AG08396 (cell line): ENCODE results near the gene CIBAR2.

Source experiments
- DNase-seq: peaks from one replicate; pipeline ENCODE4 v3.0.0; 2012; ENCODE audit warnings: low spot score, mixed read lengths

CIBAR2 gene

GRCh38 chr16:85144026-85144915 is 32.0 kb upstream of the CIBAR2 start:
- DNase-seq = no peak

- no peak for DNase-seq
Measured at GRCh38 chr16:85142771-85143211, 30.5 kb upstream of the CIBAR2 start.

- no peak for DNase-seq
Measured at GRCh38 chr16:85142129-85142513, 29.8 kb upstream of the CIBAR2 start.

GRCh38 chr16:85141491-85142128 is 29.3 kb upstream of the CIBAR2 start:
- no peak for DNase-seq

GRCh38 chr16:85140455-85141012 is 28.3 kb upstream of the CIBAR2 start:
- DNase-seq = no peak

GRCh38 chr16:85139881-85140339 is 27.6 kb upstream of the CIBAR2 start:
- no peak for DNase-seq

- DNase-seq = no peak
Measured at GRCh38 chr16:85138825-85139627, 26.8 kb upstream of the CIBAR2 start.

- DNase-seq = no peak
Measured at GRCh38 chr16:85138073-85138824, 26.0 kb upstream of the CIBAR2 start.

- DNase-seq = peak; percentile 93
Measured at GRCh38 chr16:85137323-85138072, 25.2 kb upstream of the CIBAR2 start.

GRCh38 chr16:85136702-85137322 is 24.5 kb upstream of the CIBAR2 start:
- peak; percentile 60 for DNase-seq

DNA sequence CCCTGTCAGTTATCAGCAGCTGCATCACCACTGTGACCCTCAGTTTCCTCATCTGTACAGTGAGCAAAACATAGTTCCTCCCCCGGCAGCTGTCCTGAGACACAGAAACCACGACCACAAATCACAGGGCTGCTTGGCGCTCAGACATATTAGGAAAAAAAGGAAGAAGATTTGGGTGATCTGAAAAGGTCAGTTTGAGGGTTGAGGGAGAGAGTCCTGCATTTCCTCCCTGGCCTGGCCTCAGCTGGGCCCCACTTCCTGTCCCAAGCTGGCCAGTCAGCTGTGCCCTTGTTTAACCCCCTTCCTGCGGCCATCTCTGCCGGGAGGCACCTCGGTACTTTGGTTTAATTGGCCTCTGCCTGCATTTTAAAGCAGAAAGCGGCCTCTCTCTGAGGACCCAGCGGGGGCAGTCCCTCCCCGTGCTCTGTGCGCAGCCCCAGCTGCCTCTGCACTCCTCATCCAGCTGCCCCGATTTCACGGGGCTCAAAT is 24.0 kb upstream of the CIBAR2 start:
- no peak for DNase-seq

DNA sequence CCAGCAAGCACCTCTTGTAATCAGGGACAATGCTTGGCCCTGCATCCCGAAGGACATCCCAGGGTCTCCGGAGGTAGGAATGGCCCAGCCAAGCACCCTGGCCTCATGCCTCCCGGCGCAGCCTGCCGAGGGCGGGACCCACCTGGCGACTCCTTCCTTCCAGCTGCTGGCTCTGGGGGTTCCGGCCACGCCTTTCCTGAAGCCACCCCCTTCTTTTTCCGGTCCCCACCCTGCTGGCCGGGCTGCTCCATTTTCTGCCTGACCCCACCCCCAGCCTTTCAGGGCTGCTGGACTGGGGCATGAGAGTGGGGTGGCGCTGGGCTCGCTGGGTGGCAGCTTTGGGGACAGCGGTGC is 22.5 kb upstream of the CIBAR2 start:
- DNase-seq = no peak

DNA sequence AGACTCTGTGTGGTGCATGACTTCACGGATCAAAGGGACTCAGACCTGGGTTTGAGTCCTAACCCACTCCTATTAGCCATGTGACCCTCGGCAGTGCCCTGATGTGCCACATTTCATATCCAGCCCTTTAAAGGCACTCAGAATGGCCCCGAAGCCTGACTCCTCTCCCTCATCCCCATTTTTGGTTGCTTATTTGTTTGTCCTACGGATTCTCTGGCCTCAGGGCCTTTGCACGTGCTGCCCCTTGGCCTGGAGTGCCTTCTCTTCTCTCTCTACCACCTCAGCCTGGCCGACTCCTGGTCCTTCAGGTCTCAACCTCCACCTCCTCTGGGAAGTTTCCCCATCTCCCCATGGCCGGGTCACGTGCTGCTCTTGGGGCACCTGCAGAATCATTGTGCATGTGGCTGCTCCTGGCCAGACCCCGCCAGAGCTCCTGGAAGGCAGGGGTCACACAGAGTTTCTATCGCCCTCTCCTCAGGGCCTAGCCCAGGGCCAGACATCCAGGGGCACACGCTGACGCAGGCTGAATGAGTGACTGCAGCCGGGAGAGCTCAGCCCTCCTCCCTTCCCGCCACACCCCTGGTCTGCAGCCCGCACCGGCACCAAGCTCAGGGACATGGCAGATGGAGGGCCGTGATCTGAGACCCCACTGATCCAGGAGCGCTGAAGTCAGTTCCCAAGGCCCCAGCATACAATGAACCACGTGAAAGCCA is 22.0 kb upstream of the CIBAR2 start:
- DNase-seq = no peak

- DNase-seq = no peak
Measured at GRCh38 chr16:85133290-85133599, 21.0 kb upstream of the CIBAR2 start.

DNA sequence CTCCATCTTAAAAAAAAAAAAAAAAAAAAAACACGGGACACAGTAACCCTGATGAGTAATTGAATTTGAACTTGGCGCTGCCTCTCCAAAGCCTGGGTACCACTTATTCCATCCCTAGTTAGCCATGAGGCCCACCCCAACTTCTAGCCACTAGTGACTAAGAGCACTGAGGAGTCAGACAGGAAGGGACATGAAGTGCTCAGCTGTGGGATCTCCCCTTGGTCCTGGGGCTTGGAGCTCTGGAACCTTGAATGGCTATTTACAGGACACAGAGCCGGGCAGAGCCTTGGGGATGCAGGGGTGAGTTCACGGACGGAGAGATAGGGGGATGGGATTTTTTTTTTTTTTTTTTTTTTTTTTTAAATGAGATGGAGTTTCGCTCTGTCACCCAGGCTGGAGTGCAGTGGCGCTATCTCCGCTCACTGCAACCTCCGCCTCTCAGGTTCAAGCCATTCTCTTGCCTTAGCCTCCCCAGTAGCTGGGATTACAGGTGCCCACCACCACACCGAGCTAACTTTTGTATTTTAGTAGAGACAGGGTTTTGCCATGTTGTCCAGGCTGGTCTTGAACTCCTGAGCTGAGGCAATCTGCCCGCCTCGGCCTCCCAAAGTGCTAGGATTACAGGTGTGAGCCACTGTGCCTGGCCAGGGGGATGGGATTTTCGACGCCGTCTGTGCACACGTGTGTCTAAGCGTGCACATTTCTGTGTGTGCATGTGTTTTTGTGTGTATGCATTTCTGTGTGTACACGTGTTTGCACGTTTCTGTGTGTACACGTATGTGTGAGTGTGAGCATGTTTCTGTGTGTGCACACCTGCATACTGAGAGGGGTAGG is 20.4 kb upstream of the CIBAR2 start:
- DNase-seq = no peak

DNA sequence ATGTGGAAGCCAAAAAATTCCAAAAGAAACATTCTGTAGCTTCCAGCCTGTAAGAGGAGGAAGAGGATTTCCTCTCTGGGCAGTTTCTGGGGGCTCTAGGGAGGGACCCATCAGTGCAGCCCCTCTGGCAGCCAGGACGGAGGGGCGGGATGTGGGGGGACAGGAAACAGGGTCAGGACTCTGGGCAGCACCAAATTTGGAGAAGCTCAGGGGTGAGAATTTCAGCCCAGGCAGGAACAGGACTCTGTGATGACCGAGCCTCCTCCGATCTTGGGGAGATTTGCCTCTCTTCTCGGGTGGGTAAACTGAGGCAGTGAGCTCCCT is 18.4 kb upstream of the CIBAR2 start:
- DNase-seq = no peak

- DNase-seq = peak; percentile 64
Measured at GRCh38 chr16:85129876-85130704, 17.8 kb upstream of the CIBAR2 start.
